HEK293T (cell line): ENCODE results near the gene CALN1.

Experiments used
- CTCF ChIA-PET: fragments of 350-600 bp; formaldehyde crosslinking; extraction: SDS; loops from one replicate; lab custom pipeline; 2021; ENCODE audit warnings: antibody characterized with exemption, inconsistent platforms; lab: Yijun Ruan, JAX
- POLR2A ChIA-PET: fragments of 350-600 bp; formaldehyde crosslinking; extraction: SDS; loops from one replicate; lab custom pipeline; 2020; ENCODE audit warnings: antibody characterized with exemption, inconsistent platforms; lab: Yijun Ruan, JAX
- DNase-seq: peaks from one replicate; pipeline ENCODE4 v3.0.0; 2012; ENCODE audit warnings: mixed read lengths; ENCODE audit errors: extremely low spot score
- ARNT ChIP-seq: fragments of 450-650 bp; IDR thresholded peaks from 2 replicates; pipeline ENCODE4 v1.6.1; 2017; ENCODE audit warnings: mild to moderate bottlenecking
- BHLHE40 ChIP-seq: fragments of 450-650 bp; IDR thresholded peaks from 2 replicates; pipeline ENCODE4 v1.6.1; 2016; ENCODE audit warnings: mild to moderate bottlenecking, moderate library complexity, borderline replicate concordance
- CTBP1 ChIP-seq: fragments of 450-650 bp; IDR thresholded peaks from 2 replicates; pipeline ENCODE4 v1.6.1; 2016; ENCODE audit warnings: borderline replicate concordance
- ELF4 ChIP-seq: fragments of 450-650 bp; IDR thresholded peaks from 2 replicates; pipeline ENCODE4 v1.6.1; 2017; ENCODE audit warnings: antibody characterized with exemption
- FOXA1 ChIP-seq: fragments of 450-650 bp; IDR thresholded peaks from 2 replicates; pipeline ENCODE4 v1.6.1; 2016; ENCODE audit warnings: mild to moderate bottlenecking
- FOXK2 ChIP-seq: fragments of 450-650 bp; IDR thresholded peaks from 2 replicates; pipeline ENCODE4 v1.6.1; 2016; ENCODE audit warnings: mild to moderate bottlenecking
- FOXM1 ChIP-seq: fragments of 450-650 bp; IDR thresholded peaks from 2 replicates; pipeline ENCODE4 v1.6.1; 2017; ENCODE audit warnings: mild to moderate bottlenecking, borderline replicate concordance
- HDGF ChIP-seq: fragments of 450-650 bp; IDR thresholded peaks from 2 replicates; pipeline ENCODE4 v1.6.1; 2017; ENCODE audit warnings: antibody characterized with exemption, borderline replicate concordance
- L3MBTL2 ChIP-seq: fragments of 450-650 bp; conservative IDR thresholded peaks from 2 replicates; pipeline ENCODE4 v1.6.1; 2016; ENCODE audit warnings: mild to moderate bottlenecking
- LEF1 ChIP-seq: fragments of 450-650 bp; IDR thresholded peaks from 2 replicates; pipeline ENCODE4 v1.6.1; 2017; ENCODE audit warnings: mild to moderate bottlenecking, borderline replicate concordance
- NFRKB ChIP-seq: fragments of 450-650 bp; IDR thresholded peaks from 2 replicates; pipeline ENCODE4 v1.6.1; 2016; ENCODE audit warnings: mild to moderate bottlenecking, moderate library complexity
- SP1 ChIP-seq: fragments of 450-650 bp; IDR thresholded peaks from 2 replicates; pipeline ENCODE4 v1.6.1; 2017
- SUZ12 ChIP-seq: fragments of 450-650 bp; IDR thresholded peaks from 2 replicates; pipeline ENCODE4 v1.6.1; 2016; ENCODE audit warnings: mild to moderate bottlenecking
- TARDBP ChIP-seq: fragments of 450-650 bp; IDR thresholded peaks from 2 replicates; pipeline ENCODE4 v1.6.1; 2016
- ZNF384 ChIP-seq: fragments of 450-650 bp; IDR thresholded peaks from 2 replicates; pipeline ENCODE4 v1.6.1; 2016
- TF ChIP-seq, protein P1 (sequence below): fragments of 450-650 bp; IDR thresholded peaks from 2 replicates; pipeline ENCODE4 v1.6.1; 2016

CALN1 gene

GRCh38 chr7:72156671-72157070 is 255.5 kb downstream of the CALN1 start:
- POLR2A ChIA-PET = no interaction called here
- CTCF ChIA-PET = no interaction called here
- TF ChIP-seq FOXA1 = no peak
- TF ChIP-seq SP1 = no peak
- TF ChIP-seq ZNF384 = no peak
- no peak for TF ChIP-seq FOXM1
- no peak for TF ChIP-seq BHLHE40
- no peak for DNase-seq

DNA sequence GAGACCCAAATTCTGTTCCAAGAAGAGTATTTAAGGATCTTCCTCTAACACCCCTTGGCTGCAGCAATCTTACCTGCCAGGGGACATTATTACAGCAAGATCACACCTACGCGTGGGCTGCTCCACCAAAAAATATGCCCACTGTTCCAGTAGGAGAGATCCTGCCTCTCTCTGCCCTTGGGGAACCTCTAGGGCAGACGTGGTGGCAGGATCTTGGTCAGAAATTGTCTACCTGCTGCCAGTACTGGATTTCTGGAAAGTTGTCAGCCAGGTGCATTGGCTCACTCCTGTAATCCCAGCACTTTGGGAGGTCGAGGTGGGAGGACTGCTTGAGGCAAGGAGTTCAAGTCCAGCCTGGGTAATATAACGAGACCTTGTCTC is 259.0 kb downstream of the CALN1 start:
- ChIA-PET POLR2A (no interaction called here), CTCF (interaction anchor here (0.6 kb wide), 1 partner anchor 32 kb away, joined by 3 read pairs; no protein-coding TSS in a partner anchor)
- TF ChIP-seq ELF4 = no peak
- no peak for TF ChIP-seq ZNF384
- TF ChIP-seq BHLHE40 = no peak
- TF ChIP-seq HDGF = no peak
- no peak for TF ChIP-seq FOXA1
- TF ChIP-seq NFRKB = no peak
- no peak for TF ChIP-seq L3MBTL2
- TF ChIP-seq FOXM1 = no peak
- no peak for TF ChIP-seq SUZ12
- TF ChIP-seq TARDBP = no peak
- TF ChIP-seq, protein P1, sequence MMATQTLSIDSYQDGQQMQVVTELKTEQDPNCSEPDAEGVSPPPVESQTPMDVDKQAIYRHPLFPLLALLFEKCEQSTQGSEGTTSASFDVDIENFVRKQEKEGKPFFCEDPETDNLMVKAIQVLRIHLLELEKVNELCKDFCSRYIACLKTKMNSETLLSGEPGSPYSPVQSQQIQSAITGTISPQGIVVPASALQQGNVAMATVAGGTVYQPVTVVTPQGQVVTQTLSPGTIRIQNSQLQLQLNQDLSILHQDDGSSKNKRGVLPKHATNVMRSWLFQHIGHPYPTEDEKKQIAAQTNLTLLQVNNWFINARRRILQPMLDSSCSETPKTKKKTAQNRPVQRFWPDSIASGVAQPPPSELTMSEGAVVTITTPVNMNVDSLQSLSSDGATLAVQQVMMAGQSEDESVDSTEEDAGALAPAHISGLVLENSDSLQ = no peak
- TF ChIP-seq LEF1 = no peak
- no peak for TF ChIP-seq SP1
- TF ChIP-seq FOXK2 = no peak
- TF ChIP-seq CTBP1 = no peak
- no peak for TF ChIP-seq ARNT
- no peak for DNase-seq

DNA sequence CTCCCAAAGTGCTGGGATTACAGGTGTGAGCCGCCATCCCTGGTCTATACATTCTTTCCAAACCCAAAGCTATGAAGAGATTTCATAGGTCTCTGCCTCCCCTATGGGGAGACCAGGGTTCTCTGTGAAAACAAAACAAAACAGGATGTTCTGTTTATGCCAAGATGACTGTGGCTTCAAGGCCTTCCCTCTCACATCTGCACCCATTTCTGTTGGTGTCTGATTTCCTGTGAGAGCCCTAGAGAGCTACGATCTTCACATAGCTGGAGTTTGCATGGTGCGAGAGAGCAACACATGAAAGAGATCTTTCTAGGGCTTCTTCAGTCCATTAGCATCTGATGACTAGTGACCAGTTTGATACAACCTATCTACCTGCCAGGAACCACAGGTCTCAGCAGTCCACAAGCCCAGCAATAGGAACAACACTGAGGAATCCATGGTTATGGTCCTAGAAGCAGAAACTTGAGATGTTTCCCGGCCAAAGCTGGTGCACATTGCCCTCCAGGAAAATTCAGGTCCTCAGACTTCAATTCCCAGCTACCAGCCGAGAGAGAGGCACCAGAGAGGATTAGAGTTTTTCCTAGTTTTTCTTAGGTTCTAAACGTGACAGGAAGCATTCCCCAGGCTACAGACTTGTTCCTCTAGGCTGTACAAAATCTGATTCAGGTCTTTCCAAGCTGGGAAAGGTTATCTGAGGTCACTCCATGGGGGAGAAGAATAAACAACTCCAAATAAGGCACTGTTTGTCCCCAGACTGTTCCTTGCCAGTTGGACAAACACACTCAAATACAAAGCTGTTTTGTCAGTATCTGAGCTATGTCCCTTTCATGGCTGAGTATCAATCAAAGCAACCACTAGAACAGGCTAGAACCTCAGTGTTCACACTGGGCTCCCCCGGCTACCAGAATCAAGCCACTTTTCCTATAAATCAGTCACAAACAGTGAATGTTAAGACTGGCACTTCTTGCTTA is 259.7 kb downstream of the CALN1 start:
- ChIA-PET POLR2A (no interaction called here), CTCF (interaction anchor here (0.6 kb wide), 1 partner anchor 32 kb away, joined by 3 read pairs; no protein-coding TSS in a partner anchor)
- no peak for DNase-seq

DNA sequence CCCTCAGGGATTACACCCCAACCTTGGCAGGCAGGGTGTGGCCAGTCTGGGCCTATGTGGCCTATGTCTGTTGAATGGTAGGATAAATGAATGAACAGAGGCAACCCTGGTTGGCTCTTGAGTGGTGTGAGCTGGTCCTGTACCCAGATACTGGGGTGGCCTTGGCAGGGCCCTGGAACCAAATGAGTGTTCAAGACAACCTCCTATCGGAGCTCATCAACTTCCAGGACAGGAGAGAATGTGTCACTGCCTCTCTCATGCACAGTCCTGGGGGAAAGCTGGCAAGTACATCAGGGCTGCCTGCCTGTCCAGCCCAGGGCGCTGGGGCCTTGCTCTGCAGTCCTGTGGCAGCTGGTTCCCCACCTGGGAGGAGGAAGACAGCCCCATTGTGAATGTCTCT is 271.6 kb downstream of the CALN1 start:
- ChIA-PET CTCF (no interaction called here), POLR2A (no interaction called here)
- DNase-seq = no peak
- no peak for TF ChIP-seq SUZ12
- no peak for TF ChIP-seq L3MBTL2
- TF ChIP-seq BHLHE40 = no peak
- no peak for TF ChIP-seq CTBP1
- TF ChIP-seq FOXM1 = no peak
- TF ChIP-seq HDGF = no peak
- no peak for TF ChIP-seq TARDBP
- TF ChIP-seq FOXK2 = no peak
- no peak for TF ChIP-seq LEF1
- TF ChIP-seq FOXA1 = no peak
- no peak for TF ChIP-seq ARNT
- no peak for TF ChIP-seq NFRKB

More for the DNA sequence above, 259.7 kb downstream of the CALN1 start:
- TF ChIP-seq L3MBTL2 (no peak), ARNT (no peak), HDGF (no peak), BHLHE40 (no peak), SP1 (no peak), FOXK2 (no peak), ELF4 (no peak), ZNF384 (no peak), SUZ12 (no peak)

DNA sequence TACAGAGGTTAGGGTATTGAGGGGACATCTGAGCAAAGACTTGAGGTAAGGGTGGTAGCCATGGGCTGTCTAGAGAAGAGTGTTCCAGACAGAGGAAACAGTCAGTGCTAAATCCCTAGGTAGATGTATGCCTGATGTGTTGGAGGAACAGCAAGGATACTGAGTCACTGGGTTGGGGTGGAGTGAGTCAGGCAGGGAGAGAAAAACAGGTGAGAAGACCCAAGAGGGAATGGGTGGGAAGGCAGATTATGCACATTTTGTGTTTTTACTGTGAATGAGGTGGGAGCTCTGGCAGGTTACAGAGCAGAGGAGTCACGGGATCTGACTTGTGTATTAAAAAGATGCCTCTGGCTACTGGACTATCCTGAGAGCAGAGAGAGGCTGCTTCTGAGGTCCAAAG is 285.0 kb downstream of the CALN1 start:
- no peak for DNase-seq
- CTCF ChIA-PET = no interaction called here
- POLR2A ChIA-PET = no interaction called here
- no peak for TF ChIP-seq FOXM1
- TF ChIP-seq FOXA1 = no peak
- no peak for TF ChIP-seq ELF4

- POLR2A ChIA-PET = no interaction called here
- DNase-seq = no peak
- CTCF ChIA-PET = no interaction called here
- no peak for TF ChIP-seq L3MBTL2
Measured at GRCh38 chr7:72123913-72124312, 288.2 kb downstream of the CALN1 start.

DNA sequence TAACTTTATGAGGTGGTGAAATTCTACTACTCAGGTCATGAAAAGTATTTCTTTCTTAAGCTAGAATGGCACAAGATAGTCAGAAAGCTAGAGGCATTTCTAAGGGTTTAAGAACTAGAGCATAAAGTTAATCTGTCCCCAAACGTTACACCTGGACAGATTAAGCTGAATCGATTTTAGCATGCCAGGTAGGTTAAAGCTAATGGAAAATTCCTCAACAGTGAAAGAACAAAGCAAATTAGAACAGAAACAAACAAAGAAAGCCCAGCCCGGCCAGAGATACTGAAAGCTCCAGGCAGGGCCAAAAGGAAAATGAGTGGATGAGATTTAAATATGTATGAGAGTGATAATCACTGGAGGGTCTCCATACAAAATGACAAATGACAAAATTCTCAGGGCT is 293.8 kb downstream of the CALN1 start:
- CTCF ChIA-PET = no interaction called here
- POLR2A ChIA-PET = no interaction called here
- DNase-seq = no peak
- TF ChIP-seq ARNT (no peak), LEF1 (no peak), FOXK2 (no peak), SUZ12 (no peak), L3MBTL2 (no peak)
- TF ChIP-seq, protein P1 = no peak

GRCh38 chr7:72114129-72114528 is 298.0 kb downstream of the CALN1 start:
- no peak for TF ChIP-seq CTBP1
- no peak for TF ChIP-seq TARDBP
- no peak for DNase-seq
- POLR2A ChIA-PET = no interaction called here
- CTCF ChIA-PET = no interaction called here
